HG03039 (cell line): Measurements from ENCODE around the gene CAMTA2.
A peak's percentile ranks its signal among the peaks of the same experiment; 100 is the strongest.
"Not testable (repeated sequence)": the region's sequence is repeated elsewhere in the genome, so short reads cannot be mapped to it uniquely, and the experiment has no call there.

ENCODE experiments used
- ATAC-seq: cut with Tn5 transposase; IDR thresholded peaks from one replicate; pipeline ENCODE4 v1.9.1; 2021; ENCODE audit warnings: mild to moderate bottlenecking, moderate library complexity; ENCODE audit not compliant: unreplicated experiment

The CAMTA2 gene

GRCh38 chr17:4986951-4987766, at the start of gene CAMTA2:
Gene CAMTA2, minus strand, starts transcription at chr17:4987675. Its CDS starts 1,453 bp downstream, at chr17:4986222.
- peak; percentile 74 for ATAC-seq

DNA sequence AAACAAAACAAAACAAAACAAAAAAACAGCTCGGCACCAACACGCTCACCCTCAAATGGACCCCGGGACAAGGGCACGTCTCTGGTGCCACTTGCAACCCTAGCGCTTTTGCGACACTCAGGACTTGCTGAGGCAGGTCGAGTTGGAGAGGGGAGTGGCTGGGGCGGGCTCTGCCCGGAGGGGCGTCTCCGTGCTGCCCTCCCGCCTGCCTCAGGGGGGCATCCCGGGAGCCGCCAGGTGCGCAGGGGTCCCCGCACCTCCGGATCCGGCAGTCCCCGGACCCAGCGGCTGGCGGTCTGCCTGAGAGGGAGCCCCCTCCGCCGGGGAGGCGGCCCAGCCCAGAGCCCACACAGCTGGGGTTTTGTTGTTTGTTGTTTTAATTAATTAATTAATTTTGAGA, 47.8 kb upstream of the CAMTA2 start, which contains the start of gene SLC52A1:
SLC52A1 (minus strand) TSS at position 112 of the 400 bp plus-strand sequence. CDS start 820 bp downstream, outside the sequence.
- no peak for ATAC-seq

DNA sequence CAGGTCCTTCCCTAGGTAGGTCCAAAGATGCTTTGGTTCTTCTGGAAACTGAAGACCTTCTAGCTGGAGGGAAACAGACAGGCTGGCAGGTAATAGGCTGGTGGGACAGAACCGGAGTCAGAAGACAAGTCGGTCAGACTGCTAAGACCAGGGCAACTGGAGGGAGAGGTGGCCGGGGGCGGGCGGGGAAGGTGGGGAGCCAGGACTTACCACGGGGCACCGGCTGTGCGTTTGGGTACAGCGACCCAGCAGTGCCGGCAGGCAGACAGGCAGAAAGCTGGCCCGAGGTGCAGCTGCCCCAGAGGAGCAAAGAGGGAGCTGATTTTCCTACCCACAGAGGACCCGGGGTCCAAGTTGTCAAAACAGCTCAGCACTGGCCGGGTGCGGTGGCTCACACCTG, 47.2 kb upstream of the CAMTA2 start:
- ATAC-seq, result no peak

GRCh38 chr17:5034063-5034462, 46.6 kb upstream of the CAMTA2 start:
- no peak for ATAC-seq

DNA sequence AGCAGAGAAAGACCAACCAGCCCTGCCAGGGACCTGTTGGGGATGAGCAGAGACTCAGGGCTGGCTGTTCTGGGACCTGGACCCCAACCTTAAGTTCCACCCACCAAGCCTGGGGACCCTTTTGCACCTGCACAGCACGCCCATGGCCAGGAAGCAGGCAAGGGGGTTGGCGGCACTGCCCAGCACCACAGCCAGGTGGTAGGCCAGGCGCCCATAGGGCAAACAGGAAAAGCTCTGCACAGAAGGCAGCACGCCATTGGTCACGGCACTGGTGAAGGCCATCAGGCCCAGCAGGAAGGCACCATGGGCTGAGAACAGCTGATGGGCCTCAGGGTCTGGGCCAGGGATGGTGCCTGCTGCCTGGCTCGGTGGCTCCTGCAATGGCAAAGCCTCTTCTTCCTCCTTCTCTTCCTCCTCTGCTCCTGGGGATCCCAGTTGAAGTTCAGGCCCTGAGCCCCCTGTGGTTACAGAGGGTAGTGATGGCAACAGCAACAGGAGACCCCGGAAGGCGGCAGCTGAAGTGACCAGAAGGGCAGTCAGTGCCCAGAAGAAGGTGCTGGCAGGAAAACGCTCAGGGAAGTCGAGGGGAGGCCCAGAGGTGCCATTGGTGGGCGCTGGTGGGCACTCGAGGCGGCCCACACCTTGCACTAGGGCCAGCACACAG, 46.0 kb upstream of the CAMTA2 start:
- no peak for ATAC-seq

DNA sequence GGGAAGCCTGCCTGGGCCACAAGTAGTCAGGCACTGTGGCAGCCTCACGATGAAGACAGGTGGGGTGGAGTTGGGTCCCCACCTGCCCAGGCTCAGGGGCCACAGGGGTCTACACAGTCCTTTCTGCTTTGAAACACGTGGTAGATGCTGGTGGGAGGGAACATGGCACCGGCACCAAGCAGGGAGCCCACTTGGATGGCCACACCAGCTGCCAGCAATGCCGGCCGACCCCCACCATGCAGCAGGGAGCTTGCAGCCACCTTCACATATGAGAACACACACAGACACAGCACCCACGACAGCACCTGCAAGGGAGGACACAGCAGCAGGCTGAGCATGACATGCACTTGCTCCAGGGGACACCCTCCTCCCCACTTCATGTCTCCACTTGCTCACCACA, 45.4 kb upstream of the CAMTA2 start:
- ATAC-seq, result no peak

- peak; percentile 78 for ATAC-seq
Measured at GRCh38 chr17:5031365-5032082, 44.0 kb upstream of the CAMTA2 start.

GRCh38 chr17:5030168-5030567, 42.7 kb upstream of the CAMTA2 start:
- ATAC-seq, result not testable (repeated sequence)

GRCh38 chr17:5027916-5028315, 40.4 kb upstream of the CAMTA2 start:
- no peak for ATAC-seq

- ATAC-seq, result no peak
Measured at GRCh38 chr17:5027299-5027698, 39.8 kb upstream of the CAMTA2 start.

DNA sequence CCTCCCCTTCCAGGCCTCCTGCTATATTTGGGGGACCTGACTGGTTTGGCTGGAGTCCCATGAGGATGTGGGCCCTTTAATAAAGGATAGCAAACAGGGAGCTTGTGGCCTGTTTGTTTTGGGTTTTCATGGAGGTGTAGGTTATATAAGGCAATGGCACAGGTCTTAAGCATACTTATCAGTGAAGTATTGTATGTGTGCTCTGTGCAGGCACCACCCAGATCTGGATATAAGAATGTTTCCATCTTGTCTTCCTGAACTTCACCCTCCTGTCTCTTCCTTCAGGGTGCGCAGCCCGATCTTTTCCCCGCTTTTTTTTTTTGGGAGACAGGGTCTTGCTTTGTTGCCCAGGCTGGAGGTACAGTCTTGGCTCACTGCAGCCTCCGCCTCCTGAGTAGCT, 37.1 kb upstream of the CAMTA2 start:
- ATAC-seq, result no peak

DNA sequence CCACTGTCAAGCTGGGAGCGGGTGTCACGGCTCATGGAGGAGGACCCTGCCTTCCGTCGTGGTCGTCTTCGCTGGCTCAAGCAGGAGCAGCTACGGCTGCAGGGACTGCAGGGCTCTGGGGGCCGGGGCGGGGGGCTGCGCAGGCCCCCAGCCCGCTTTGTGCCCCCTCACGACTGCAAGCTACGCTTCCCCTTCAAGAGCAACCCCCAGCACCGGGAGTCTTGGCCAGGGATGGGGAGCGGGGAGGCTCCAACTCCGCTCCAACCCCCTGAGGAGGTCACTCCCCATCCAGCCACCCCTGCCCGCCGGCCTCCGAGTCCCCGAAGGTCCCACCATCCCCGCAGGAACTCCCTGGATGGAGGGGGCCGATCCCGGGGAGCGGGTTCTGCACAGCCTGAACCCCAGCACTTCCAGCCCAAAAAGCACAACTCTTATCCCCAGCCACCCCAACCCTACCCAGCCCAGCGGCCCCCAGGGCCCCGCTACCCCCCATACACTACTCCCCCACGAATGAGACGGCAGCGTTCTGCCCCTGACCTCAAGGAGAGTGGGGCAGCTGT, 36.2 kb upstream of the CAMTA2 start:
- no peak for ATAC-seq

GRCh38 chr17:5022171-5022711, 34.8 kb upstream of the CAMTA2 start:
- ATAC-seq, result no peak

GRCh38 chr17:5020502-5021023, 33.1 kb upstream of the CAMTA2 start:
- no peak for ATAC-seq

DNA sequence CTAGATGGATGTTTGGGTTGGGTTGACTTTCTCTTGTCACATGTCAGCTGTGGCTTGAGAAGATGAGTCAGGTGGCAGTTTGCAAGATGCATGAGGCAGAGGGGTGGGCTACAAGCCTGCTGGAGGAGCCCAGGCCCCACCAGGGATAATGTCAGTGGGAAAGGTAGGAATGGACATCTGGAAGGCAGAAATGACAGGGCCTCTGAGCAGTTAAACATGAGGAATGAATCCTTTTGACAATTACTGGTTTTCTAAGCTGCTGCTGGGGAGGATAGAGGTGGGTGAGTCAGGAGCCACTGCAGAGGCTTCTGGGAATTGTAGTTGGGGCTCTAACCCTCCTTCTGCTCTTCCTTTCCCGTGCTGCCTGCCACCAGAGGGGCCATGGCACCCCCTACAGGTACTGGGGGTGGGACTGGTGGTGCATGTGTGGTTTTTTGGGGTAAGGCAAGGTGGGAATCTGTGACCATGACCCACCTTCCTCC, 32.0 kb upstream of the CAMTA2 start:
- no peak for ATAC-seq

GRCh38 chr17:5014357-5014756, 26.9 kb upstream of the CAMTA2 start:
- ATAC-seq, result no peak

DNA sequence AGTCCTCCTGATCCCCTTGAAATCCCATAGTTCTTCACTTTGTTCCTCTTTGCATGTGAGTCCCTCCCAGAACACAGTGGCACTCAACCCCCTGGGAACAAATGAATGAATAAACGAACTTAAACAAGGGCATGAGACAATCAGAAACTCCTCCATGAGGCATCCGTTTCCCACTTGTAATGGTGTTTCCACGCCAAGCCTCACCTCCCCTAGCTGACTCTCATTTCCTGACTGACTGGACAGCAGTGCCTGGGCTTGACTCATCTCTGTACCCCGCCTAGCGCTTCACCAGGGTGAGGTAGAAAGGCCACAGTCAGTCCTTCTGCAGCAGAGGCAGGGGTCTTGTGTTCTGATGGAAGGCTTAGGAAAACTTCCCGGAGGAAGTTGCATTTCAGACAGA, 24.5 kb upstream of the CAMTA2 start:
- no peak for ATAC-seq

- ATAC-seq, result no peak
Measured at GRCh38 chr17:5003214-5003867, 15.9 kb upstream of the CAMTA2 start.

- no peak for ATAC-seq
Measured at GRCh38 chr17:5002121-5002788, 14.8 kb upstream of the CAMTA2 start.

DNA sequence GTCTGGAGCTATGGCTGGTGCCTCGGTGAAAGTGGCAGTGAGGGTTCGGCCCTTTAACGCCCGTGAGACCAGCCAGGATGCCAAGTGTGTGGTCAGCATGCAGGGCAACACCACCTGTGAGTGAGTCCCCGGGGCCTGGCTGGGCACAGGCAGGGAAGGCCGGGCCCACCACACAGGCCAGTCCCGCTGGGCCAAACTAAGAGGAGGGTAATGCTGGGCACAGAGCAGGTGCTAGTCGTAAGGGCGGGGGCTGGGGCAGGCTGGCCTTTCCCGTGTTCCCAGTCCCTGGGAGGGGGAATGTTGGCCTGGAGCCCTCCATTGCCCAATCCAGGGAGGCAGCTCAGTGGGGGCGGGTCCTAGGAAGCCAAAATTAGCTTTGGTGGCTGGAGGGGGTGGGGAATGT, 12.8 kb upstream of the CAMTA2 start:
- ATAC-seq, result no peak
